Measurements from ENCODE around the gene CORO7.
A peak's percentile ranks its signal among the peaks of the same experiment; 100 is the strongest.

CORO7 gene

DNA sequence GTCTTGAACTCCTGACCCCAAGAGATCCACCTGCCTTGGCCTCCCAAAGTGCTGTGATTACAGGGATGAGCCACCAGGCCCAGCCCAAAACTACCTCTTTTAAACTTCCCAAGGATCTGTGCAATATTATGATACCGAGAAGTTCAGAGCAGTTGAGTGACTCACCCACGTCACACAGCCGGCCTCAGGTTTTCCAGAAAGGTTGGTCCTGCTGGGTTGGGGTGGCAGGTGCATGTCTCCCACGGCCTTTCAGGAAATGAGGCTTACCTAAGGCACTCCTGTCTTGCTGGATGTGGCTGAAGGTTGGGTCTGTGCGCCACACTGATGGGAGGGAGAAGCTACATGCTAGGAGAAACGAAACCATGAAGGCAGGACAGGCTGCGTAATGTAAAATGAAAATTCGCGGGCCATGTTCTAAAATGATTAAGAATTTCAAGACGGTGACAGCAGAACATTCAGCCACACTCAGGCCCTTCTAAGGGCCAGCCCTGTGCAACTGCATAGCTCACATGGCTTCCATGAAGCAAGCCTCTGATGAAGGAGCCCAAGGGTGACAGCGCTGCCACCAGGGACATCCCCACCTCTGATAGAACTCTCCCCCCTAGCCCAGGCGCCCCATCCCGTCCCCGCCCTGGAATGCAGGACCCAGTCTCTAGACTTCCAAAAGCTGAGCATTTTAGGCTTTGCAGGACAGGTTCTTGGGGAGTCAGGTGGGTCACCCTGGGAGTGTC lies 107.1 kb downstream of the CORO7 start:
- Histone ChIP-seq H3K27ac (replicated peaks) (no peak overlapping the region), H3K27me3 (ENCODE audit: insufficient read depth, poor library complexity, severe bottlenecking) (peaks cover 6% of the 10 kb centered on the region), H3K4me3 (replicated peaks; ENCODE audit: insufficient read depth, low read length) (no peak overlapping the region)
- DNase-seq (ENCODE audit: low read depth in 1 of 2, low spot score in 1 of 2) = no peak
- no peak for TF ChIP-seq CTCF (IDR thresholded peaks at IDR 0.05; ENCODE audit: insufficient read depth, low read length)
- no peak for TF ChIP-seq GABPA (IDR thresholded peaks at IDR 0.05; ENCODE audit: low read depth)

- DNase-seq (ENCODE audit: low read depth in 1 of 2, low spot score in 1 of 2) = peak; percentile 93 to 94
- Histone ChIP-seq H3K27ac (replicated peaks) (peak overlapping the region; percentile 75), H3K27me3 (ENCODE audit: insufficient read depth, poor library complexity, severe bottlenecking) (no peaks in the 10 kb centered on the region), H3K4me3 (replicated peaks; ENCODE audit: insufficient read depth, low read length) (peak overlapping the region; percentile 44)
- TF ChIP-seq SPI1 (IDR thresholded peaks at IDR 0.05; ENCODE audit: borderline replicate concordance, low read depth) = peak; percentile 83
- no peak for TF ChIP-seq CTCF (IDR thresholded peaks at IDR 0.05; ENCODE audit: insufficient read depth, low read length)
- peak; percentile 69 for TF ChIP-seq POLR2AphosphoS5 (IDR thresholded peaks at IDR 0.05; ENCODE audit: low read depth)
- TF ChIP-seq GABPA (IDR thresholded peaks at IDR 0.05; ENCODE audit: low read depth) = no peak
- no peak for TF ChIP-seq REST (IDR thresholded peaks at IDR 0.05; ENCODE audit: insufficient replicate concordance, low read depth)
These were observed 109.0 kb downstream of the CORO7 start for GRCh38 chr16:4307215-4308037.

DNA sequence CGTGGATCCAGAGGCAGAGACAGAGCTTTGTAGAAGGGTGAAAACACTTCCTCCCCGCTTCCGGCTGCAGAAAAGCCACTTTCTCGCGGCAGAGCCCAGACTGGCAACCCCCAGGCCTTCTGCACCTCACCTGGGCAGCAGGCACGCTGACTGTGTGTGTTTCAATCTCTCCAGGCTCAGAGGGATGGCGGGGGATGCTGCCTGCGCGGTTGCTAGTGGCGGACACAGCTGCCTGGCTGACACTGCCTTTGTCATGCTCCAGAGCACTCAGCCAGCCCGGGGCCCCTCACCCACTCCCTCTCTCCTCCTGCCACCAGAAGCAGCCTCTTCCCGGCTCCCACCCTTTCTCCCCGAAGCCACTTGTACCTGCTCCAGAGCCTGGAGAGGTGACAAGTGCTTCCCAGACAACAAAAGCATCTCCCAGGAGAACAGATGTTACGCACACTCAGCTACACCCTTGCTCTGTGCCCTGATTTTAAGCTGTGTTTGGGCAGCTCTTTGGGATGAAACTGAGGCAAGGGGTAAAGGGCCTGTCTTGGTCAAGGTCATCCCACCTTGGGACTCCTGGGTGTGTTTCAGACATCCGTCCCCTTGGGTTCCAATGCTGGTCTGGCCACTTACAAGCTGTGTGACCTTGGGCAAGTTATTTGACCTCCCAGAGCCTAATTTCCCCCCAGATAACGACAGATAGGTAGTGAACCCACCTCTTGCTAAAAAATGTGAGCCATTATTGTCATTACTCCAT lies 109.8 kb downstream of the CORO7 start:
- no peak for DNase-seq (ENCODE audit: low read depth in 1 of 2, low spot score in 1 of 2)
- Histone ChIP-seq H3K27ac (replicated peaks) (peak overlapping the region; percentile 61), H3K27me3 (ENCODE audit: insufficient read depth, poor library complexity, severe bottlenecking) (no peaks in the 10 kb centered on the region), H3K4me3 (replicated peaks; ENCODE audit: insufficient read depth, low read length) (peak overlapping the region; percentile 44)
- TF ChIP-seq POLR2AphosphoS5 (IDR thresholded peaks at IDR 0.05; ENCODE audit: low read depth) (no peak), GABPA (IDR thresholded peaks at IDR 0.05; ENCODE audit: low read depth) (no peak), REST (IDR thresholded peaks at IDR 0.05; ENCODE audit: insufficient replicate concordance, low read depth) (no peak), CTCF (IDR thresholded peaks at IDR 0.05; ENCODE audit: insufficient read depth, low read length) (no peak), SPI1 (IDR thresholded peaks at IDR 0.05; ENCODE audit: borderline replicate concordance, low read depth) (peak; percentile 35; the same call in 1 of the 2 replicates)

All from HL-60 (cell line).